Skeletal muscle tissue (tissue), 4 donors: Measurements from ENCODE around the gene AVP. TPM values are rescaled to one million over a fixed set of nuclear protein-coding genes. Genes with fewer than 3 reads are reported as not detected.
"Not testable (repeated sequence)": the region's sequence is repeated elsewhere in the genome, so short reads cannot be mapped to it uniquely, and the experiment has no call there.

Experiments
- H3K27ac ChIP-seq: one replicate; pipeline ENCODE4 v1.7.0; 2013; ENCODE audit warnings: mild to moderate bottlenecking, low read depth, low read length, inconsistent platforms
- H3K27me3 ChIP-seq, 3 donors: one replicate each; pipeline ENCODE4 v1.7.0; 2013; ENCODE audit warnings: low read length in 3 of 3; ENCODE audit not compliant: control insufficient read depth in 3 of 3, insufficient read depth in 3 of 3
- H3K36me3 ChIP-seq, 3 donors: one replicate each; pipeline ENCODE4 v1.7.0; 2013; ENCODE audit warnings: low read length in 3 of 3; ENCODE audit not compliant: control insufficient read depth in 3 of 3, insufficient read depth in 3 of 3
- H3K4me1 ChIP-seq, 3 donors: one replicate each; pipeline ENCODE4 v1.7.0; 2013; ENCODE audit warnings: low read length in 3 of 3, mild to moderate bottlenecking in 3 of 3; ENCODE audit not compliant: control insufficient read depth in 3 of 3, insufficient read depth in 3 of 3
- H3K4me3 ChIP-seq, 3 donors: one replicate each; pipeline ENCODE4 v1.7.0; 2013; ENCODE audit warnings: low read length in 3 of 3
- H3K9ac ChIP-seq, 3 donors: one replicate each; pipeline ENCODE4 v1.7.0; 2013; ENCODE audit warnings: low read length in 3 of 3, mild to moderate bottlenecking in 3 of 3, moderate library complexity in 2 of 3, low read depth in 1 of 3
- H3K9me3 ChIP-seq, 3 donors: one replicate each; pipeline ENCODE4 v1.7.0; 2013; ENCODE audit warnings: low read length in 3 of 3; ENCODE audit not compliant: control insufficient read depth in 3 of 3
- total RNA-seq: library from RNA; depleted of rRNA; stranded (reverse); fragments of >200 nt; gene quantifications from one replicate; pipeline ENCODE4 v1.2.3, GENCODE V29; 2014
- donor health status: Osteomylitis.

The AVP gene
- total RNA-seq, 1 donor from 2014 or later = not detected

- not testable (repeated sequence) for H3K27me3 ChIP-seq, H3K9ac ChIP-seq, H3K27ac ChIP-seq, H3K9me3 ChIP-seq, H3K4me3 ChIP-seq
- Histone ChIP-seq H3K4me1 (peaks cover 10 to 21% (median 19%) of the 10 kb centered on the region in 3 donors), H3K36me3 (peaks cover 14 to 23% (median 21%) of the 10 kb centered on the region in 3 donors)
These were observed 39.6 kb upstream of the AVP start for GRCh38 chr20:3124163-3124562.

- H3K4me3 ChIP-seq = no peak overlapping the region
- H3K36me3 ChIP-seq = peaks cover 14 to 25% (median 23%) of the 10 kb centered on the region in 3 donors
- peak overlapping the region; percentile 7 for H3K27ac ChIP-seq
- no peaks in the 10 kb centered on the region for H3K27me3 ChIP-seq
- peaks cover 10 to 18% (median 15%) of the 10 kb centered on the region in 3 donors for H3K4me1 ChIP-seq
- H3K9ac ChIP-seq = no peak overlapping the region
- H3K9me3 ChIP-seq = no peaks in the 10 kb centered on the region
These were observed 39.0 kb upstream of the AVP start for GRCh38 chr20:3123542-3123941.

DNA sequence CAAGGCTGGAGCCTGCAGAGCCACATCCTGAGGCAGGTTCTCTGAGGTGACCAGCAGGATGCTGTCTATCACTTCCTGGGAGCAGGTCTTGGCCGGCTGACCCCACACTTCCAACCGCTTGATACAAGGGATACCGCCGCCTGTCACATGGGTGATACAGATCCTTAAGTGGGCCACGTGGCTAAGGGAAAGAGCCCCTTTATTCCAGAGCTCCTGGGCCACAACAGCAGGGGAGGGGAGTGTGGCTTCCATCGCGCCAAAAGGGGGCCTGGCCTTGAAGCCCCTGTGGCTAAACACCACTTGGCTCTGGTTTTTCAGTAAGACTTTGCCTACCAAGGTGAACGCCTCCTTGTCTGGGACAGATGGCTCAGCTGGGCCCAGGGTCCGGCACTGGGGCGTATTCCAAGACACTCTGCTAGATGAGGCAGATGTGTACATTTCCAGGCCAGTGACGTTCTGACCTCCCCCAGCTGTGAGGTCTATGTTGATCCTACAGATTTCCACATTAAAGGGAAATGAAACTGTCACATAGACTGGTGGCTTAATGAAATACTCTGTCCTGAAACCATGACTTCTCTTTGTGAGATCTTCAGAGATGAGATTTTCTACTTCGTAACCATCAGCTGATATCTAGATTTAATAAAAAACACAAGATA, 37.6 kb upstream of the AVP start:
- Histone ChIP-seq H3K4me1 (peaks cover under 1 to 7% (median 1%) of the 10 kb centered on the region in 3 donors), H3K27ac (no peak overlapping the region), H3K36me3 (peaks cover 14 to 25% (median 23%) of the 10 kb centered on the region in 3 donors), H3K4me3 (no peak overlapping the region), H3K27me3 (no peaks in the 10 kb centered on the region), H3K9me3 (no peaks in the 10 kb centered on the region), H3K9ac (no peak overlapping the region)

DNA sequence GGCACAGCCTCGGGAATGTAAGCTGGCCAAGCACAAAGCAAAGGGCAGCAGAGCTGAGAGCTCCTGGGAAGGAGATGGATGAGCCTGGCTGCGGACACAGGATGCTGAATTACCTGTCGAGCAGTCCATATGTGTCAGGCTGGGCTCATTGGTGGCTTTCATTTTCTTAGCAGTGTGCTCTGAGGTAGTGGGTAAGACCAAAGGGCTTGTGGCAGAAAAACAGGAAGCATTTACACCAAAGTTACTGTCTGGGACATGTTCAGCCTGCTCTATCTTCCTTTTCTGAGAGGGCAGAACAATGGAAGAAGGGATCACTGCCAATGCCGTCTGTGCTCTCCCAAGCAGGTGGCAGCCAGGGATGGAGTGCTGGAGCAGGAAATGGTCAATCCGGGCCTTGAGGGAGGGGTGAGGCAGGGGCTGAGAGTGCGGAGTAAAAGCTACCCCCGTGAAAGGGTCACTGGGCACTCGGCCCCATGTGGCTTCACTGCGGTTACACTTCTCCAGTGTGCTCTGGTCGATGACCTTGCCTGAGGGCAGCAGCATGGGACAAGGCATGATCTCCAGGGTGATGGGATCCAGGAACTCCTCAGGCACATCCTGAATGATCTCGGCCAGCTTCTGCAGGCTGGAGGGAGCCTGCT, 36.9 kb upstream of the AVP start:
- Histone ChIP-seq H3K9me3 (no peaks in the 10 kb centered on the region), H3K27ac (no peak overlapping the region), H3K4me3 (no peak overlapping the region), H3K27me3 (no peaks in the 10 kb centered on the region), H3K4me1 (peaks cover 0 to 7% (median 0%) of the 10 kb centered on the region in 3 donors), H3K36me3 (peaks cover 14 to 25% (median 23%) of the 10 kb centered on the region in 3 donors), H3K9ac (no peak overlapping the region)

DNA sequence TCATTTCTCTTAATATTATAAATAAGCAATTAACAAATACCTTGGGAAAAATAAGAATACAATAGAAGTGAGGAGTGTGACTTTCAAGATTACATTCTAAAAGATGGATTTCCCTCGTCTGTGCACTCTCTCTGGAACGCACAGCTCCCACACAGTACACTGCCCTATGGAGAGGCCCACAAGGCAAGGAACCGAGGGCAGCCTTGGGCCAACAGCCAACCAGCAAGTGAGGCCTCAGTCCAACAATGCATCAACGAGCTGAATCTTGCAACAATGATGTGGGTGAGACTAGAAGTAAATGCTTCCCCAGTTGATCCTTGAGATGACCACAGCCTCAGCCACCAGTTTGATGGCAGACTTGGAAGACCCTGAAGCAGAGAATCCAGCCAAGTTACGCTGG, 34.5 kb upstream of the AVP start:
- Histone ChIP-seq H3K27ac (no peak overlapping the region), H3K36me3 (peaks cover 17 to 25% (median 24%) of the 10 kb centered on the region in 3 donors), H3K9ac (no peak overlapping the region)

GRCh38 chr20:3117839-3118379, 33.4 kb upstream of the AVP start:
- peak overlapping the region; percentile 47 for H3K27ac ChIP-seq
- H3K9me3 ChIP-seq, H3K27me3 ChIP-seq, H3K4me1 ChIP-seq: not testable (repeated sequence)
- H3K36me3 ChIP-seq = peaks cover 21 to 28% (median 25%) of the 10 kb centered on the region in 3 donors
- peak overlapping the region in 1 of 3 donors; percentile 48 for H3K4me3 ChIP-seq
- peak overlapping the region; percentile 40 to 45 (median 43) for H3K9ac ChIP-seq

More for the DNA sequence above, 34.5 kb upstream of the AVP start:
- Histone ChIP-seq H3K4me3 (no peak overlapping the region), H3K27me3 (no peaks in the 10 kb centered on the region), H3K4me1 (peaks cover 4 to 11% (median 6%) of the 10 kb centered on the region in 3 donors), H3K9me3 (no peaks in the 10 kb centered on the region)

GRCh38 chr20:3116341-3116740, 31.8 kb upstream of the AVP start:
- H3K9ac ChIP-seq = peak overlapping the region in 1 of 3 donors; percentile 40
- H3K9me3 ChIP-seq = no peaks in the 10 kb centered on the region
- H3K36me3 ChIP-seq = peaks cover 12 to 14% (median 13%) of the 10 kb centered on the region in 3 donors
- H3K4me3 ChIP-seq = no peak overlapping the region
- peaks cover 4 to 11% (median 4%) of the 10 kb centered on the region in 3 donors for H3K4me1 ChIP-seq
- H3K27ac ChIP-seq = no peak overlapping the region
- no peaks in the 10 kb centered on the region for H3K27me3 ChIP-seq

GRCh38 chr20:3115190-3116107, 30.9 kb upstream of the AVP start:
- H3K27ac ChIP-seq = no peak overlapping the region
- no peaks in the 10 kb centered on the region for H3K27me3 ChIP-seq
- H3K36me3 ChIP-seq = peaks cover 5 to 10% (median 7%) of the 10 kb centered on the region in 3 donors
- H3K9ac ChIP-seq = no peak overlapping the region
- H3K4me3 ChIP-seq = no peak overlapping the region
- no peaks in the 10 kb centered on the region for H3K9me3 ChIP-seq
- H3K4me1 ChIP-seq = peaks cover 4 to 12% (median 4%) of the 10 kb centered on the region in 3 donors

GRCh38 chr20:3111995-3112394, 27.5 kb upstream of the AVP start:
- Histone ChIP-seq H3K36me3 (peaks cover 6 to 24% (median 18%) of the 10 kb centered on the region in 3 donors), H3K27ac (no peak overlapping the region), H3K4me1 (peaks cover 4 to 12% (median 4%) of the 10 kb centered on the region in 3 donors), H3K4me3 (no peak overlapping the region), H3K9ac (no peak overlapping the region), H3K9me3 (no peaks in the 10 kb centered on the region), H3K27me3 (no peaks in the 10 kb centered on the region)
